ENCODE measurements around the gene TNP2. TPM values are rescaled to one million over a fixed set of nuclear protein-coding genes. Genes with fewer than 3 reads are reported as not detected.

The TNP2 gene
- total RNA-seq, 1 experiment from 2014 or later, result not detected

- BruUV-seq (replicated peaks), result no TSS peak
- in situ Hi-C loops (cut with HindIII; ENCODE audit: low pct_unique_long_range_greater_than_20kb, low sequenced_read_pairs) (no loop called here), intact Hi-C loops (cut with micrococcal nuclease; ENCODE audit: unreplicated experiment) (no loop called here)
- ATAC-seq (no peak), DNase-seq (ENCODE audit: low read depth, low spot score) (no peak)
- no peak overlapping the region for H3K4me3 ChIP-seq (ENCODE audit: low read depth in 2 of 2, low read length in 2 of 2)
- no peaks in the 10 kb centered on the region for H3K36me3 ChIP-seq (ENCODE audit: control insufficient read depth, insufficient read depth, low read length)
- TF ChIP-seq CTCF (IDR thresholded peaks at IDR 0.05) (no peak), REST (IDR thresholded peaks at IDR 0.05; ENCODE audit: insufficient read depth in 1 of 2, low read depth in 2 of 2, low read length in 1 of 2) (no peak), TCF7L2 (IDR thresholded peaks at IDR 0.05; ENCODE audit: low read depth, low read length) (no peak), SIN3A (IDR thresholded peaks at IDR 0.05; ENCODE audit: borderline replicate concordance, insufficient read depth, low read depth, low read length) (no peak), POLR2AphosphoS5 (IDR thresholded peaks at IDR 0.05; ENCODE audit: low read depth, low read length) (no peak)
- no peaks in the 10 kb centered on the region for H3K9me3 ChIP-seq (ENCODE audit: control insufficient read depth, insufficient read depth, low read depth, low read length)
- ChIA-PET POLR2A (interaction anchor here (0.7 kb wide), 1 partner anchor 12 kb away, joined by 6 read pairs; no protein-coding TSS in a partner anchor), CTCF (no interaction called here)
- peaks cover 9% of the 10 kb centered on the region for H3K4me1 ChIP-seq (ENCODE audit: control insufficient read depth, insufficient read depth, low read length)
- H3K27ac ChIP-seq (ENCODE audit: low read length), result peak overlapping the region; percentile 23; the same call in 1 of the 2 replicates
- H3K27me3 ChIP-seq (ENCODE audit: control insufficient read depth, insufficient read depth, low read length), result no peaks in the 10 kb centered on the region
Observed at GRCh38 chr16:11301645-11302501, 32.7 kb upstream of the TNP2 start.

GRCh38 chr16:11300560-11300892 is 31.4 kb upstream of the TNP2 start:
- H3K27ac ChIP-seq (ENCODE audit: low read length), result no peak overlapping the region
- H3K9me3 ChIP-seq (ENCODE audit: control insufficient read depth, insufficient read depth, low read depth, low read length), result no peaks in the 10 kb centered on the region
- ATAC-seq, result no peak
- intact Hi-C loops (cut with micrococcal nuclease; ENCODE audit: unreplicated experiment) (no loop called here), in situ Hi-C loops (cut with HindIII; ENCODE audit: low pct_unique_long_range_greater_than_20kb, low sequenced_read_pairs) (no loop called here)
- H3K4me1 ChIP-seq (ENCODE audit: control insufficient read depth, insufficient read depth, low read length), result peaks cover 15% of the 10 kb centered on the region
- no peaks in the 10 kb centered on the region for H3K27me3 ChIP-seq (ENCODE audit: control insufficient read depth, insufficient read depth, low read length)
- no TSS peak for BruUV-seq (replicated peaks)
- TF ChIP-seq CTCF (IDR thresholded peaks at IDR 0.05), result no peak
- no peak for DNase-seq (ENCODE audit: low read depth, low spot score)
- POLR2A ChIA-PET, result no interaction called here
- no peak overlapping the region for H3K4me3 ChIP-seq (ENCODE audit: low read depth in 2 of 2, low read length in 2 of 2)
- H3K36me3 ChIP-seq (ENCODE audit: control insufficient read depth, insufficient read depth, low read length), result no peaks in the 10 kb centered on the region
- CTCF ChIA-PET, result no interaction called here

Data from Panc1 (cell line).